ENCODE measurements around the gene MDP1.

DNA sequence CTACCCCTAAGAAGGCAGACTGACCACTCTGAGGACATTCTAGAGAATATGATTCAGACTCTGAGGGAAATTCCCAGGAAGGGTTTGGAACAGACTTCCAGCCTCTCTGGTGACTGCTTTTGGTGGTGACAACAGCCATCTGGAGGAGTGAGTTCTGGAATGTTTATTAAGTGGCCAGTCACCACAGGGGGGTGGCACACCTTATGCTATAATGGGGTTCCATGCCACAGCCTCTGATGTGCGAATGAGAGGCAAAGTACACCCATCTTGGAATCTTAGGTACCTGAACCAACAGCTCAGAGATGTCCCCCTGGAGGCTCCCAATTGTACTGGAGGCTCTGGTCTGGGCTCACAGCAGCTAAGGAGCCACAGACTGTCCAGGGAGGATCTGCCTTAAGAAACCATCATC is 36.0 kb upstream of the MDP1 start:
- TF ChIP-seq, protein P1, sequence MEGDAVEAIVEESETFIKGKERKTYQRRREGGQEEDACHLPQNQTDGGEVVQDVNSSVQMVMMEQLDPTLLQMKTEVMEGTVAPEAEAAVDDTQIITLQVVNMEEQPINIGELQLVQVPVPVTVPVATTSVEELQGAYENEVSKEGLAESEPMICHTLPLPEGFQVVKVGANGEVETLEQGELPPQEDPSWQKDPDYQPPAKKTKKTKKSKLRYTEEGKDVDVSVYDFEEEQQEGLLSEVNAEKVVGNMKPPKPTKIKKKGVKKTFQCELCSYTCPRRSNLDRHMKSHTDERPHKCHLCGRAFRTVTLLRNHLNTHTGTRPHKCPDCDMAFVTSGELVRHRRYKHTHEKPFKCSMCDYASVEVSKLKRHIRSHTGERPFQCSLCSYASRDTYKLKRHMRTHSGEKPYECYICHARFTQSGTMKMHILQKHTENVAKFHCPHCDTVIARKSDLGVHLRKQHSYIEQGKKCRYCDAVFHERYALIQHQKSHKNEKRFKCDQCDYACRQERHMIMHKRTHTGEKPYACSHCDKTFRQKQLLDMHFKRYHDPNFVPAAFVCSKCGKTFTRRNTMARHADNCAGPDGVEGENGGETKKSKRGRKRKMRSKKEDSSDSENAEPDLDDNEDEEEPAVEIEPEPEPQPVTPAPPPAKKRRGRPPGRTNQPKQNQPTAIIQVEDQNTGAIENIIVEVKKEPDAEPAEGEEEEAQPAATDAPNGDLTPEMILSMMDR (IDR thresholded peaks at IDR 0.05; ENCODE audit: control extremely low read depth in 1 of 3, insufficient read depth in 1 of 3, low read depth in 1 of 3, low read length in 3 of 3): peak in 1 of 3 experiments; percentile 13; a peak in 1 of 4 replicates
- TF ChIP-seq KDM5A (IDR thresholded peaks at IDR 0.05; ENCODE audit: low read length): no peak
- TF ChIP-seq RAD21 (IDR thresholded peaks at IDR 0.05 in 1 of 2, conservative IDR thresholded peaks at IDR 0.05 in 1 of 2; ENCODE audit: low read depth in 2 of 2, low read length in 2 of 2): no peak
- TF ChIP-seq, protein P2, sequence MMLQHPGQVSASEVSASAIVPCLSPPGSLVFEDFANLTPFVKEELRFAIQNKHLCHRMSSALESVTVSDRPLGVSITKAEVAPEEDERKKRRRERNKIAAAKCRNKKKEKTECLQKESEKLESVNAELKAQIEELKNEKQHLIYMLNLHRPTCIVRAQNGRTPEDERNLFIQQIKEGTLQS (IDR thresholded peaks at IDR 0.05; ENCODE audit: insufficient read depth, low read depth, low read length): no peak
- no peak for TF ChIP-seq EP300 (IDR thresholded peaks at IDR 0.05; ENCODE audit: borderline replicate concordance in 1 of 2, low read depth in 2 of 2, low read length in 2 of 2)
- TF ChIP-seq SIN3A (conservative IDR thresholded peaks at IDR 0.05 in 1 of 2, IDR thresholded peaks at IDR 0.05 in 1 of 2; ENCODE audit: low read depth in 1 of 2, low read length in 2 of 2): no peak

Measured in H1 (cell line).